Activated T-helper 1 cell treated with Interleukin-2 at 50 U/mL for 16 hours (primary cell): ENCODE measurements around the gene GRM5.
"Not testable (repeated sequence)": the region's sequence is repeated elsewhere in the genome, so short reads cannot be mapped to it uniquely, and the experiment has no call there.

Experiments
- DNase-seq: peaks from one replicate; pipeline ENCODE4 v3.0.0-alpha.2; 2020; ENCODE audit warnings: low read depth

Gene GRM5

GRCh38 chr11:89065651-89066201 is at the start of gene GRM5:
Gene GRM5 (minus strand): TSS chr11:89065982. CDS start chr11:89047872, 18,110 bp downstream.
- not testable (repeated sequence) for DNase-seq

GRCh38 chr11:89097956-89098355 is 32.2 kb upstream of the GRM5 start:
- not testable (repeated sequence) for DNase-seq

GRCh38 chr11:89093806-89094205 is 28.0 kb upstream of the GRM5 start:
- not testable (repeated sequence) for DNase-seq

- DNase-seq: not testable (repeated sequence)
Observed at GRCh38 chr11:89084951-89085350, 19.2 kb upstream of the GRM5 start.

GRCh38 chr11:89070911-89071310 is 5.1 kb upstream of the GRM5 start:
- DNase-seq: not testable (repeated sequence)

- DNase-seq: no peak
Observed at GRCh38 chr11:89067264-89067663, 1.5 kb upstream of the GRM5 start.

- no peak for DNase-seq
Observed at GRCh38 chr11:89065066-89065465, 716 bp downstream of the GRM5 start.

GRCh38 chr11:89063481-89063951 is 2.3 kb downstream of the GRM5 start:
- not testable (repeated sequence) for DNase-seq

- DNase-seq: not testable (repeated sequence)
Observed at GRCh38 chr11:89062771-89063298, 2.9 kb downstream of the GRM5 start.

- not testable (repeated sequence) for DNase-seq
Observed at GRCh38 chr11:89061839-89062238, 3.9 kb downstream of the GRM5 start.

GRCh38 chr11:89057406-89057805 is 8.4 kb downstream of the GRM5 start:
- not testable (repeated sequence) for DNase-seq

- DNase-seq: no peak
Observed at GRCh38 chr11:89052220-89052619, 13.6 kb downstream of the GRM5 start.

GRCh38 chr11:89047159-89047558 is 18.6 kb downstream of the GRM5 start:
- not testable (repeated sequence) for DNase-seq

- not testable (repeated sequence) for DNase-seq
Observed at GRCh38 chr11:89043861-89044588, 21.8 kb downstream of the GRM5 start.

GRCh38 chr11:89029671-89030070 is 36.1 kb downstream of the GRM5 start:
- not testable (repeated sequence) for DNase-seq

GRCh38 chr11:89021339-89021738 is 44.4 kb downstream of the GRM5 start:
- no peak for DNase-seq

GRCh38 chr11:89019827-89020547 is 45.8 kb downstream of the GRM5 start:
- DNase-seq: not testable (repeated sequence)

GRCh38 chr11:89016214-89016613 is 49.6 kb downstream of the GRM5 start:
- no peak for DNase-seq

- no peak for DNase-seq
Observed at GRCh38 chr11:89015614-89016013, 50.2 kb downstream of the GRM5 start.

GRCh38 chr11:89000852-89001251 is 64.9 kb downstream of the GRM5 start:
- DNase-seq: not testable (repeated sequence)

- no peak for DNase-seq
Observed at GRCh38 chr11:88979641-88980040, 86.1 kb downstream of the GRM5 start.

- DNase-seq: not testable (repeated sequence)
Observed at GRCh38 chr11:88978992-88979391, 86.8 kb downstream of the GRM5 start.
